NCI-H2107 treated with DMSO at 0.1 percent for 48 hours (cell line): Measurements from ENCODE around the gene PNPLA2.
A peak's percentile ranks its signal among the peaks of the same experiment; 100 is the strongest.

Source experiments
- DNase-seq: peaks from one replicate; lab custom pipeline; 2025; ENCODE audit not compliant: unreplicated experiment; lab: John Stamatoyannopoulos, UW

The PNPLA2 gene

GRCh38 chr11:858053-858761 lies 39.5 kb downstream of the PNPLA2 start:
- no peak for DNase-seq

- no peak for DNase-seq
Measured at GRCh38 chr11:858762-859339, 40.1 kb downstream of the PNPLA2 start.

GRCh38 chr11:859394-860131 lies 40.8 kb downstream of the PNPLA2 start:
- peak; percentile 68 for DNase-seq

GRCh38 chr11:860234-861104 lies 41.8 kb downstream of the PNPLA2 start:
- DNase-seq = no peak

- DNase-seq = peak; percentile 96
Measured at GRCh38 chr11:861105-861479, 42.4 kb downstream of the PNPLA2 start.

- no peak for DNase-seq
Measured at GRCh38 chr11:862081-862661, 43.5 kb downstream of the PNPLA2 start.

GRCh38 chr11:862696-863022 lies 43.9 kb downstream of the PNPLA2 start:
- no peak for DNase-seq

GRCh38 chr11:863023-863909 lies 44.6 kb downstream of the PNPLA2 start:
- no peak for DNase-seq

GRCh38 chr11:863910-864827 lies 45.5 kb downstream of the PNPLA2 start:
- DNase-seq = no peak

- no peak for DNase-seq
Measured at GRCh38 chr11:864898-865297, 46.2 kb downstream of the PNPLA2 start.

- DNase-seq = no peak
Measured at GRCh38 chr11:865462-866430, 47.0 kb downstream of the PNPLA2 start.

GRCh38 chr11:866481-866880 lies 47.8 kb downstream of the PNPLA2 start:
- DNase-seq = no peak

- DNase-seq = no peak
Measured at GRCh38 chr11:867856-868358, 49.2 kb downstream of the PNPLA2 start.

GRCh38 chr11:868394-868793 lies 49.7 kb downstream of the PNPLA2 start:
- no peak for DNase-seq

GRCh38 chr11:868802-869201 lies 50.1 kb downstream of the PNPLA2 start:
- no peak for DNase-seq

- no peak for DNase-seq
Measured at GRCh38 chr11:869399-870126, 50.8 kb downstream of the PNPLA2 start.

- no peak for DNase-seq
Measured at GRCh38 chr11:870127-870413, 51.4 kb downstream of the PNPLA2 start.
